LNCaP clone FGC (cell line): Measurements from ENCODE around the gene TOLLIP.
"Not testable (repeated sequence)": the region's sequence is repeated elsewhere in the genome, so short reads cannot be mapped to it uniquely, and the experiment has no call there.

Source experiments
- DNase-seq: peaks from one replicate; pipeline ENCODE4 v3.0.0-alpha.2; 2011; ENCODE audit warnings: low read depth
- H3K4me3 ChIP-seq: 2 replicates; pipeline ENCODE4 v1.5.1; 2011; ENCODE audit warnings: mild to moderate bottlenecking, low read depth, low read length, control low read depth
- CTCF ChIP-seq: IDR thresholded peaks from 2 replicates; pipeline ENCODE4 v1.5.1; 2012; ENCODE audit warnings: mild to moderate bottlenecking; ENCODE audit not compliant: control insufficient read depth, insufficient read depth; ENCODE audit errors: extremely low read depth

Gene TOLLIP

GRCh38 chr11:1341928-1342524, 32.6 kb upstream of the TOLLIP start:
- no peak for DNase-seq
- H3K4me3 ChIP-seq: no peak overlapping the region
- TF ChIP-seq CTCF: no peak

DNA sequence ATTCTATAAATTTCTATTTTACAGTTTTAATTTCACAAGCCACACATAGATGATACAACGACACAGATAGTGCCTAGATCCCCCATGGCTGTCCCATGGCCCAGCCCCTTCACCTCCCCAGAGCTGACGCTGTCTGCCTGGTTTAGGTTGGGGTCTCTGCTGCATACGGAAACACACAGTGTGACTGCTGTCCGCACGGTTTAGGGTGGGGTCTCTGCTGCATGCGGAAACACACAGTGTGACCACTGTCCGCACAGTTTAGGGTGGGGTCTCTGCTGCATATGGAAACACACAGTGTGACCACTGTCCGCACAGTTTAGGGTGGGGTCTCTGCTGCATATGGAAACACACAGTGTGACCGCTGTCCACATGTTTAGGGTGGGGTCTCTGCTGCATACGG, 31.8 kb upstream of the TOLLIP start:
- not testable (repeated sequence) for DNase-seq

DNA sequence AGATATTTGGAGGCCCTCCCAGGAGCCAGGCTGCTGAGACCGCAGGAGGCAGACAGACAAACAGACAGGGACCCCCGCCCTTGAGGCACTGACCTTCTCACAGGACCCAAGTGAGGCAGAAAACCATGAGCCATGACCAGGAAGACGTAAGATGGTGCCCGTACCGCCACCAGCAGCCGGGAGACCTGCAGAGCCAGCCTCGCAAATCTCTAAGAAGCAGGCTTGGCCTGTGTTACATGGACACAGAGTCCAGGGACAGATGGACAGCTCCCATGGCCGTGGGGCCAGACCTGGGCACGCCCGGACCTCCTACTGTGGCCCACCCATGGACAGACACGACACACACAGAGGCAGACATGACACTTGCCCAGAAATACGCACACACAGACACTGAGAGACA, 30.7 kb upstream of the TOLLIP start:
- TF ChIP-seq CTCF: no peak
- no peak overlapping the region for H3K4me3 ChIP-seq
- DNase-seq: no peak

More for the DNA sequence above, 31.8 kb upstream of the TOLLIP start:
- not testable (repeated sequence) for H3K4me3 ChIP-seq

GRCh38 chr11:1339066-1339675, 29.7 kb upstream of the TOLLIP start:
- no peak overlapping the region for H3K4me3 ChIP-seq
- no peak for DNase-seq
- no peak for TF ChIP-seq CTCF

GRCh38 chr11:1338201-1339065, 29.0 kb upstream of the TOLLIP start:
- no peak for DNase-seq
- TF ChIP-seq CTCF: no peak

GRCh38 chr11:1337647-1338007, 28.2 kb upstream of the TOLLIP start:
- no peak for TF ChIP-seq CTCF
- no peak for DNase-seq
- no peak overlapping the region for H3K4me3 ChIP-seq

More at GRCh38 chr11:1338201-1339065, 29.0 kb upstream of the TOLLIP start:
- H3K4me3 ChIP-seq: no peak overlapping the region

- TF ChIP-seq CTCF: no peak
- DNase-seq: no peak
- H3K4me3 ChIP-seq: no peak overlapping the region
Measured at GRCh38 chr11:1336836-1337646, 27.6 kb upstream of the TOLLIP start.
